Bronchial smooth muscle cell (primary cell): ENCODE data around the gene GNPNAT1. TPM values are rescaled to one million over a fixed set of nuclear protein-coding genes. Genes with fewer than 3 reads are reported as not detected.

Source experiments
- total RNA-seq: library from RNA; depleted of rRNA; stranded (reverse); fragments of >200 nt; gene quantifications from 2 replicates; pipeline ENCODE4 v1.2.1, GENCODE V29; 2014

GNPNAT1 gene
- total RNA-seq = 18.5 and 19.4 TPM in 2 replicates

GRCh38 chr14:52791223-52792096, at the start of gene GNPNAT1:
TSS of gene GNPNAT1 (minus strand) at chr14:52791607. CDS start at chr14:52784650, 6,957 bp downstream.

DNA sequence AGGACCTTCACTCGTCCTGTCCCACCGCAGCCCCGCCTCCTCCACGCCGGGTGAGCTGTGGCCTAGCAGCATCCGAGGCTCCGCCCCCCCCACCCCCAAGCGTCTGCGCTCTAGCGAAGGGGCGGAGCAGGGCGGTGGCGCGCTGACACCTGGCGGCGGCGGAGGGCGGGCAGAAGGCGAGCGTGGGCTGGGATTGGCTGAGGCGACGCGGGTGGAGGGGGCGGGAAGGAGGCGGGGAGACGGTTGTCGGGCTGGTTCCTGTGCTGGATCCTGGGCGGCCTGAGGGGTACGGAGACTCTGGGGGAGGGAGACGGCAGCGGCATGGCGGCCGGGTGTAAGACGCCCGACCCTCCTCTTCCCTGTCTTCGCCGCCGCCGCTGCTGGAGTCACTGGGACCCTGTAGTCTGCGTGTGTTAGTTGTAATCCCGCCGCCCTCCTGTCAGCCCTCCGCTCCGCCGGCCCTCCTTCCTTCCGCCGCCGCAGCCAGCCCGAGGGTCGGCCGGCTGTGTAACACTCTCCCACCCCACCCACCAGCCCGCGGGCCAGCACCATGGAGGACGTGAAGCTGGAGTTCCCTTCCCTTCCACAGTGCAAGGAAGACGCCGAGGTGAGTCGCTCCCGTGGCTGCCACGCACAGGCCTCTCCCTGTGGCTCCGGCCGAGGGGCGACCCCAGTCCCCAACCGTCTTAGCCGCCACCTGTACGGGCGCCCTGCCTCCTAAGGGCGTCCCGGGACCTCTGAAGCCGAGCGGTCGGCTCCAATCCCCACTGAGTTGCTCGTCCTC, 61.3 kb downstream of the GNPNAT1 start, which contains the start of gene STYX:
STYX (plus strand) TSS at position 242 of the 784 bp plus-strand sequence; CDS start at position 551, 309 bp downstream.

Other genes with a start within 250 kb of the GNPNAT1 start
- gene TXNDC16, start 239.1 kb downstream of the GNPNAT1 start, total RNA-seq = 2.0 and 3.0 TPM in 2 replicates
- gene GPR137C, start 238.8 kb downstream of the GNPNAT1 start, total RNA-seq = 0.43 and 0.79 TPM in 2 replicates
- gene ERO1A, start 96.0 kb downstream of the GNPNAT1 start, total RNA-seq = 22.5 and 36.3 TPM in 2 replicates
- 85.4 and 88.0 TPM in 2 replicates for gene PSMC6, start 84.4 kb downstream of the GNPNAT1 start, total RNA-seq
- 9.7 and 14.7 TPM in 2 replicates for gene STYX, start 61.4 kb downstream of the GNPNAT1 start, total RNA-seq
- 62.2 and 65.1 TPM in 2 replicates for gene FERMT2, start 159.4 kb upstream of the GNPNAT1 start, total RNA-seq